A673 (cell line): ENCODE measurements around the gene SLC35G1. TPM values are rescaled to one million over a fixed set of nuclear protein-coding genes. Genes with fewer than 3 reads are reported as not detected.

Source experiments
- BruUV-seq: library from RNA; stranded (reverse); fragments of 400-500 nt; replicated peaks from 2 replicates; lab custom pipeline; 2021; lab: Mats Ljungman, UMichigan
- CTCF ChIA-PET: fragments of 300-600 bp; sonication (Branson Sonifier 250); formaldehyde crosslinking; loops from one replicate; lab custom pipeline; 2022; ENCODE audit warnings: antibody characterized with exemption; lab: Charles Lee
- POLR2A ChIA-PET: fragments of 300-600 bp; sonication (Branson Sonifier 250); formaldehyde crosslinking; loops from one replicate; lab custom pipeline; 2022; ENCODE audit warnings: antibody characterized with exemption; ENCODE audit not compliant: low non-redundant PET; lab: Charles Lee
- DNase-seq: peaks from one replicate; pipeline ENCODE4 v3.0.0-alpha.2; 2015; ENCODE audit warnings: low spot score
- H3K27ac ChIP-seq: fragments of 200-600 bp; sonication (generic); 2 replicates; pipeline ENCODE4 v1.5.1; 2016; ENCODE audit warnings: mixed run types, low read depth, mild to moderate bottlenecking, mixed read lengths, antibody characterized with exemption, low read length; ENCODE audit not compliant: poor library complexity, severe bottlenecking
- H3K27me3 ChIP-seq: fragments of 200-600 bp; sonication (generic); replicated peaks from 2 replicates; pipeline ENCODE4 v1.6.1; 2017; ENCODE audit warnings: mixed run types, low read depth, mild to moderate bottlenecking, mixed read lengths, antibody characterized with exemption, low read length; ENCODE audit not compliant: insufficient read depth, poor library complexity
- H3K36me3 ChIP-seq: fragments of 200-600 bp; sonication (generic); 2 replicates; pipeline ENCODE4 v1.6.1; 2016; ENCODE audit warnings: mixed run types, mild to moderate bottlenecking, mixed read lengths, antibody characterized with exemption, low read length; ENCODE audit not compliant: insufficient read depth, poor library complexity, severe bottlenecking
- H3K4me1 ChIP-seq: fragments of 200-600 bp; sonication (generic); 2 replicates; pipeline ENCODE4 v1.6.1; 2017; ENCODE audit warnings: mixed run types, mild to moderate bottlenecking, mixed read lengths, antibody characterized with exemption, low read length; ENCODE audit not compliant: insufficient read depth, poor library complexity, severe bottlenecking
- H3K4me3 ChIP-seq: fragments of 200-600 bp; sonication (generic); 2 replicates; pipeline ENCODE4 v1.5.1; 2016; ENCODE audit warnings: low read depth, mixed run types, mild to moderate bottlenecking, mixed read lengths, low read length; ENCODE audit not compliant: poor library complexity, severe bottlenecking
- H3K9me3 ChIP-seq: fragments of 200-600 bp; sonication (generic); 2 replicates; pipeline ENCODE4 v1.6.1; 2016; ENCODE audit warnings: mixed run types, low read depth, mild to moderate bottlenecking, mixed read lengths, antibody characterized with exemption, low read length; ENCODE audit not compliant: poor library complexity, severe bottlenecking
- CTCF ChIP-seq: fragments of 300-800, 200-600 bp; sonication (generic); conservative IDR thresholded peaks from 2 replicates; pipeline ENCODE4 v1.5.1; 2017; ENCODE audit warnings: low read depth, mild to moderate bottlenecking, antibody characterized with exemption, low read length, moderate library complexity, mixed read lengths
- EZH2 ChIP-seq: fragments of 200-600 bp; sonication (generic); IDR thresholded peaks from 2 replicates; pipeline ENCODE4 v1.6.1; 2017; ENCODE audit warnings: borderline replicate concordance, low read depth, mild to moderate bottlenecking, mixed read lengths, antibody characterized with exemption, low read length; ENCODE audit not compliant: poor library complexity, severe bottlenecking
- intact Hi-C: fragments of 100-400 bp; cut with micrococcal nuclease; formaldehyde crosslinking; loops from one replicate; pipeline ENCODE4 v1.10.0; 2022; ENCODE audit not compliant: unreplicated experiment
- total RNA-seq: library from RNA; stranded (reverse); gene quantifications from 2 replicates; pipeline ENCODE4 v1.2.3, GENCODE V29; 2021

The SLC35G1 gene
- total RNA-seq, 1 experiment from 2014 or later: 9.5 TPM

GRCh38 chr10:93859049-93859655 is 34.6 kb upstream of the SLC35G1 start:
- Histone ChIP-seq H3K27me3 (no peaks in the 10 kb centered on the region), H3K4me1 (peaks cover 7% of the 10 kb centered on the region), H3K27ac (no peak overlapping the region), H3K9me3 (no peaks in the 10 kb centered on the region), H3K4me3 (no peak overlapping the region), H3K36me3 (no peaks in the 10 kb centered on the region)
- ChIA-PET POLR2A (no interaction called here), CTCF (interaction anchor here (0.5 to 2.0 kb wide), 4 partner anchors 38 to 304 kb away, joined by 3 to 11 read pairs (median 4); no protein-coding TSS in a partner anchor)
- no TSS peak for BruUV-seq
- intact Hi-C loops: loop anchor here (2.0 to 5.0 kb wide), 4 partner anchors 38 to 304 kb away; no protein-coding TSS in a partner anchor
- TF ChIP-seq EZH2 (no peak), CTCF (peak; percentile 70)
- DNase-seq: peak; percentile 33

DNA sequence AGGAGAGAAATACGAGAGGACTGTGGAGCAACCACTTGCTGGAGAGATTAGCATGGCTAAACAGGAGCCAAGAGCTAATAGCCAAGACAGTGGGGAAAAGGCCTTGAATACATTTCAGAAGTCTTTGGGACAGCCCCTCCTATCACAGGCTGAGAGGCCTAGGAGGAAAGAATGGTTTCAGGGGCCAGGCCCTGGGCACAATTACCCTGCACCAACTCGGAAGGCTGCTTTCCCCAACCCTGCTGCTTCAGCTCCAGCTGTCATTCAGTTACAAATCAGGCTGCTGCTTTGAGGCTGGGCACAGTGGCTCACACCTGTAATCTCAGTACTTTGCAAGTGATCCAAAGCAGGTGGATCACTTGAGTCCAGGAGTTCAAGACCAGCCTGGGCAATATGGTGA is 32.0 kb upstream of the SLC35G1 start:
- CTCF ChIA-PET: no interaction called here
- POLR2A ChIA-PET: no interaction called here

GRCh38 chr10:93865794-93866425 is 27.9 kb upstream of the SLC35G1 start:
- intact Hi-C loops: no loop called here
- H3K27me3 ChIP-seq: peaks cover 12% of the 10 kb centered on the region
- H3K9me3 ChIP-seq: no peaks in the 10 kb centered on the region
- no peak overlapping the region for H3K27ac ChIP-seq
- TF ChIP-seq EZH2 (no peak), CTCF (no peak)
- H3K4me3 ChIP-seq: no peak overlapping the region
- ChIA-PET CTCF (no interaction called here), POLR2A (no interaction called here)
- no peaks in the 10 kb centered on the region for H3K36me3 ChIP-seq
- no peaks in the 10 kb centered on the region for H3K4me1 ChIP-seq
- DNase-seq: no peak
- no TSS peak for BruUV-seq

More for the DNA sequence above, 32.0 kb upstream of the SLC35G1 start:
- no peaks in the 10 kb centered on the region for H3K36me3 ChIP-seq
- no peak for TF ChIP-seq EZH2
- no peak for TF ChIP-seq CTCF
- no TSS peak for BruUV-seq
- no peak overlapping the region for H3K27ac ChIP-seq
- H3K4me3 ChIP-seq: no peak overlapping the region
- no peaks in the 10 kb centered on the region for H3K9me3 ChIP-seq
- peaks cover 3% of the 10 kb centered on the region for H3K4me1 ChIP-seq
- H3K27me3 ChIP-seq: peaks cover 8% of the 10 kb centered on the region
- intact Hi-C loops: no loop called here
- no peak for DNase-seq
